ENCODE measurements around the gene GAB4.

Gene GAB4

GRCh38 chr22:16988257-16988656 is 19.8 kb downstream of the GAB4 start:
- Histone ChIP-seq H2AK5ac (ENCODE audit: low read length, severe bottlenecking) (no peak overlapping the region), H3K79me1 (replicated peaks; ENCODE audit: low read length, poor library complexity, severe bottlenecking) (no peaks in the 10 kb centered on the region), H3K23ac (ENCODE audit: low read length in 2 of 2) (no peak overlapping the region), H3K36me3 (ENCODE audit: control insufficient read depth in 1 of 2, insufficient read depth in 2 of 2, low read depth in 1 of 2, low read length in 2 of 2) (no peaks in the 10 kb centered on the region), H3K27ac (ENCODE audit: low read length, poor library complexity, severe bottlenecking) (no peak overlapping the region), H3K4ac (ENCODE audit: low read depth in 1 of 2, low read length in 2 of 2) (no peak overlapping the region), H2BK15ac (ENCODE audit: low read depth, poor library complexity, severe bottlenecking) (no peak overlapping the region), H3K18ac (ENCODE audit: low read depth in 1 of 2, low read length in 2 of 2) (no peak overlapping the region), H3K4me1 (ENCODE audit: control insufficient read depth, insufficient read depth, low read depth, low read length) (no peaks in the 10 kb centered on the region), H2BK12ac (ENCODE audit: low read length in 2 of 2) (no peak overlapping the region), H3K14ac (ENCODE audit: low read length in 2 of 2) (no peak overlapping the region), H3K4me3 (ENCODE audit: insufficient read depth in 1 of 2, low read depth in 1 of 2, low read length in 2 of 2) (no peak overlapping the region), H3K9ac (ENCODE audit: low read length) (no peak overlapping the region), H2BK120ac (ENCODE audit: low read depth, low read length) (no peak overlapping the region), H4K8ac (ENCODE audit: low read length) (no peak overlapping the region), H4K91ac (ENCODE audit: low read length) (no peak overlapping the region), H2BK5ac (ENCODE audit: low read depth, low read length, poor library complexity, severe bottlenecking) (no peak overlapping the region), H2AFZ (ENCODE audit: low read depth, low read length) (no peak overlapping the region), H3K27me3 (ENCODE audit: control insufficient read depth in 1 of 2, insufficient read depth in 1 of 2, low read length in 2 of 2) (peaks cover 0 to 6% of the 10 kb centered on the region in 2 experiments), H3K9me3 (ENCODE audit: control insufficient read depth, low read length) (peaks cover 29% of the 10 kb centered on the region), H3K4me2 (ENCODE audit: low read length, poor library complexity, severe bottlenecking) (no peak overlapping the region)
- 60% methylated on average over 4 of the region's 6 CpGs for WGBS
- no peak for DNase-seq

- Histone ChIP-seq H3K9me3 (ENCODE audit: control insufficient read depth, low read length) (peaks cover 33% of the 10 kb centered on the region), H3K27ac (ENCODE audit: low read length, poor library complexity, severe bottlenecking) (no peak overlapping the region), H3K79me1 (replicated peaks; ENCODE audit: low read length, poor library complexity, severe bottlenecking) (no peaks in the 10 kb centered on the region), H2AK5ac (ENCODE audit: low read length, severe bottlenecking) (no peak overlapping the region), H3K36me3 (ENCODE audit: control insufficient read depth in 1 of 2, insufficient read depth in 2 of 2, low read depth in 1 of 2, low read length in 2 of 2) (no peaks in the 10 kb centered on the region), H2BK15ac (ENCODE audit: low read depth, poor library complexity, severe bottlenecking) (no peak overlapping the region), H2BK5ac (ENCODE audit: low read depth, low read length, poor library complexity, severe bottlenecking) (no peak overlapping the region), H3K23ac (ENCODE audit: low read length in 2 of 2) (no peak overlapping the region), H3K14ac (ENCODE audit: low read length in 2 of 2) (no peak overlapping the region), H2BK12ac (ENCODE audit: low read length in 2 of 2) (no peak overlapping the region), H2AFZ (ENCODE audit: low read depth, low read length) (no peak overlapping the region), H3K9ac (ENCODE audit: low read length) (no peak overlapping the region), H3K27me3 (ENCODE audit: control insufficient read depth in 1 of 2, insufficient read depth in 1 of 2, low read length in 2 of 2) (peaks cover 0 to 6% of the 10 kb centered on the region in 2 experiments), H3K4me2 (ENCODE audit: low read length, poor library complexity, severe bottlenecking) (no peak overlapping the region), H2BK120ac (ENCODE audit: low read depth, low read length) (no peak overlapping the region), H3K4me1 (ENCODE audit: control insufficient read depth, insufficient read depth, low read depth, low read length) (no peaks in the 10 kb centered on the region), H4K8ac (ENCODE audit: low read length) (no peak overlapping the region), H3K4ac (ENCODE audit: low read depth in 1 of 2, low read length in 2 of 2) (no peak overlapping the region), H4K91ac (ENCODE audit: low read length) (no peak overlapping the region), H3K18ac (ENCODE audit: low read depth in 1 of 2, low read length in 2 of 2) (no peak overlapping the region), H3K4me3 (ENCODE audit: insufficient read depth in 1 of 2, low read depth in 1 of 2, low read length in 2 of 2) (no peak overlapping the region)
- no peak for DNase-seq
- WGBS = 66% methylated on average over 7 of the region's 7 CpGs
Observed at GRCh38 chr22:16987822-16988221, 20.2 kb downstream of the GAB4 start.

GRCh38 chr22:16975155-16975885 is 32.7 kb downstream of the GAB4 start:
- DNase-seq = no peak
- H2AK5ac ChIP-seq (ENCODE audit: low read length, severe bottlenecking) = no peak overlapping the region
- no peak overlapping the region for H3K4me2 ChIP-seq (ENCODE audit: low read length, poor library complexity, severe bottlenecking)
- peaks cover 0 to 24% of the 10 kb centered on the region in 2 experiments for H3K27me3 ChIP-seq (ENCODE audit: control insufficient read depth in 1 of 2, insufficient read depth in 1 of 2, low read length in 2 of 2)
- no peak overlapping the region for H3K23ac ChIP-seq (ENCODE audit: low read length in 2 of 2)
- no peaks in the 10 kb centered on the region for H3K4me1 ChIP-seq (ENCODE audit: control insufficient read depth, insufficient read depth, low read depth, low read length)
- no peak overlapping the region for H2BK120ac ChIP-seq (ENCODE audit: low read depth, low read length)
- 55% methylated on average over 10 of the region's 10 CpGs for WGBS
- no peak overlapping the region for H3K14ac ChIP-seq (ENCODE audit: low read length in 2 of 2)
- H2BK15ac ChIP-seq (ENCODE audit: low read depth, poor library complexity, severe bottlenecking) = no peak overlapping the region
- no peaks in the 10 kb centered on the region for H3K36me3 ChIP-seq (ENCODE audit: control insufficient read depth in 1 of 2, insufficient read depth in 2 of 2, low read depth in 1 of 2, low read length in 2 of 2)
- peaks cover 3% of the 10 kb centered on the region for H3K9me3 ChIP-seq (ENCODE audit: control insufficient read depth, low read length)
- no peak overlapping the region for H3K9ac ChIP-seq (ENCODE audit: low read length)
- H2BK12ac ChIP-seq (ENCODE audit: low read length in 2 of 2) = no peak overlapping the region
- H3K18ac ChIP-seq (ENCODE audit: low read depth in 1 of 2, low read length in 2 of 2) = no peak overlapping the region
- no peak overlapping the region for H3K27ac ChIP-seq (ENCODE audit: low read length, poor library complexity, severe bottlenecking)
- no peak overlapping the region for H3K4me3 ChIP-seq (ENCODE audit: insufficient read depth in 1 of 2, low read depth in 1 of 2, low read length in 2 of 2)
- H3K4ac ChIP-seq (ENCODE audit: low read depth in 1 of 2, low read length in 2 of 2) = no peak overlapping the region
- H2AFZ ChIP-seq (ENCODE audit: low read depth, low read length) = no peak overlapping the region
- no peak overlapping the region for H4K8ac ChIP-seq (ENCODE audit: low read length)
- H4K91ac ChIP-seq (ENCODE audit: low read length) = no peak overlapping the region
- no peak overlapping the region for H2BK5ac ChIP-seq (ENCODE audit: low read depth, low read length, poor library complexity, severe bottlenecking)
- H3K79me1 ChIP-seq (replicated peaks; ENCODE audit: low read length, poor library complexity, severe bottlenecking) = no peaks in the 10 kb centered on the region

- H2AK5ac ChIP-seq (ENCODE audit: low read length, severe bottlenecking) = no peak overlapping the region
- 58% methylated on average over 11 of the region's 11 CpGs for WGBS
Observed at GRCh38 chr22:16974298-16975084, 33.5 kb downstream of the GAB4 start.

More at GRCh38 chr22:16974298-16975084, 33.5 kb downstream of the GAB4 start:
- DNase-seq = no peak
- Histone ChIP-seq H3K4ac (ENCODE audit: low read depth in 1 of 2, low read length in 2 of 2) (no peak overlapping the region), H3K4me1 (ENCODE audit: control insufficient read depth, insufficient read depth, low read depth, low read length) (no peaks in the 10 kb centered on the region), H3K79me1 (replicated peaks; ENCODE audit: low read length, poor library complexity, severe bottlenecking) (no peaks in the 10 kb centered on the region), H2BK12ac (ENCODE audit: low read length in 2 of 2) (no peak overlapping the region), H2AFZ (ENCODE audit: low read depth, low read length) (no peak overlapping the region), H3K23ac (ENCODE audit: low read length in 2 of 2) (no peak overlapping the region), H4K91ac (ENCODE audit: low read length) (no peak overlapping the region), H3K36me3 (ENCODE audit: control insufficient read depth in 1 of 2, insufficient read depth in 2 of 2, low read depth in 1 of 2, low read length in 2 of 2) (no peaks in the 10 kb centered on the region), H2BK15ac (ENCODE audit: low read depth, poor library complexity, severe bottlenecking) (no peak overlapping the region), H3K4me2 (ENCODE audit: low read length, poor library complexity, severe bottlenecking) (no peak overlapping the region), H3K14ac (ENCODE audit: low read length in 2 of 2) (no peak overlapping the region), H3K4me3 (ENCODE audit: insufficient read depth in 1 of 2, low read depth in 1 of 2, low read length in 2 of 2) (no peak overlapping the region), H3K9me3 (ENCODE audit: control insufficient read depth, low read length) (no peaks in the 10 kb centered on the region), H3K9ac (ENCODE audit: low read length) (no peak overlapping the region), H3K27me3 (ENCODE audit: control insufficient read depth in 1 of 2, insufficient read depth in 1 of 2, low read length in 2 of 2) (peaks cover 0 to 24% of the 10 kb centered on the region in 2 experiments), H2BK120ac (ENCODE audit: low read depth, low read length) (no peak overlapping the region), H3K18ac (ENCODE audit: low read depth in 1 of 2, low read length in 2 of 2) (no peak overlapping the region), H3K27ac (ENCODE audit: low read length, poor library complexity, severe bottlenecking) (no peak overlapping the region), H4K8ac (ENCODE audit: low read length) (no peak overlapping the region), H2BK5ac (ENCODE audit: low read depth, low read length, poor library complexity, severe bottlenecking) (no peak overlapping the region)

All from mesenchymal stem cell (in vitro differentiated cells and primary cell).